Right lobe of liver (tissue), 6 donors: Measurements from ENCODE around the gene EIF2S1. TPM values are rescaled to one million over a fixed set of nuclear protein-coding genes. Genes with fewer than 3 reads are reported as not detected.

Experiments
- ATAC-seq, 4 donors: fragments of 200-7000 bp; cut with Tn5 transposase; one replicate each; pipeline ENCODE4 v1.9.1; 2020; ENCODE audit warnings: mild to moderate bottlenecking in 4 of 4, moderate library complexity in 4 of 4
- DNase-seq, 3 donors: peaks; one replicate each; pipeline ENCODE4 v3.0.0-alpha.2; 2020
- H3K27ac ChIP-seq, 3 donors: fragments of 200-600 bp; one replicate each; pipeline ENCODE4 v1.8.0; 2022
- H3K27me3 ChIP-seq, 2 donors: fragments of 200-600 bp; one replicate each; pipeline ENCODE4 v1.8.0; 2022
- H3K36me3 ChIP-seq, 4 donors: fragments of 200-600 bp; sonication (generic) in 1 of 4; one replicate each; pipeline versions ENCODE4 v1.5.1 to v1.8.0; 2017 to 2022; ENCODE audit warnings: control low read depth in 1 of 4
- H3K4me1 ChIP-seq, 4 donors: fragments of 200-600 bp; sonication (generic) in 1 of 4; one replicate each; pipeline versions ENCODE4 v1.5.1 to v1.8.0; 2017 to 2022; ENCODE audit warnings: control low read depth in 1 of 4
- H3K4me3 ChIP-seq, 3 donors: fragments of 200-600 bp; one replicate each; pipeline ENCODE4 v1.8.0; 2022
- H3K9me3 ChIP-seq, 4 donors: fragments of 200-600 bp; sonication (generic) in 1 of 4; one replicate each; pipeline versions ENCODE4 v1.5.1 to v1.8.0; 2017 to 2022; ENCODE audit warnings: control low read depth in 1 of 4
- POLR2A ChIP-seq: fragments of 450-650 bp; IDR thresholded peaks from one replicate; pipeline ENCODE4 v1.6.1; 2017; ENCODE audit warnings: antibody characterized with exemption, mild to moderate bottlenecking
- WGBS: methylation state at CpG from one replicate; pipeline ENCODE4 v1.1.6; 2018; ENCODE audit warnings: low coverage, low lambda C conversion rate; ENCODE audit not compliant: insufficient coverage; ENCODE audit errors: missing lambda C conversion rate; 5-methylcytosine and 5-hydroxymethylcytosine counted together
- intact Hi-C, 2 donors: fragments of 100-400 bp; cut with DNase I; formaldehyde crosslinking; loops; one replicate each; pipeline versions ENCODE4 v1.11.2 to v1.14.1; 2022
- total RNA-seq, 6 experiments: library from RNA; depleted of rRNA in 2 of 6; stranded (reverse); fragments of >200 nt in 2 of 6; fragmentation: NEBNext Ultra II Directional in 3 of 6; extraction: Animal tissue kit (Norgen Biotek cat#: 25700) in 3 of 6; gene quantifications; one replicate each; pipeline versions ENCODE4 v1.1.0 to v1.2.4, GENCODE V29; 2016 to 2023
- TF ChIP-seq, protein P1 (sequence below), 4 donors: fragments of 200-600 bp in 3 of 4; fragments of 450-650 bp in 1 of 4; IDR thresholded peaks; one replicate each; pipeline versions ENCODE4 v1.5.1 to v1.8.0; 2016 to 2022; ENCODE audit warnings: antibody characterized with exemption in 4 of 4, mild to moderate bottlenecking in 2 of 4
- donor health status: DM: no; HTN: yes; CAD: no.
- donor health status: DM: no; HTN: no; CAD: no.
- donor health status: DM: no; HTN: no; CAD: no.
- donor health status: DM: no; HTN: yes; CAD: no.
- donor health status: DM: no; HTN: yes; CAD: no.

Gene EIF2S1
- total RNA-seq, 6 experiments from 2014 or later = 32.8 to 57.8 (median 50.4) TPM

GRCh38 chr14:67357969-67358354 lies 2.2 kb upstream of the EIF2S1 start:
- Histone ChIP-seq H3K9me3 (no peaks in the 10 kb centered on the region), H3K27me3 (no peaks in the 10 kb centered on the region), H3K4me1 (peaks cover 0 to 32% (median 9%) of the 10 kb centered on the region in 4 donors), H3K27ac (no peak overlapping the region), H3K36me3 (peaks cover 0 to 6% (median 0%) of the 10 kb centered on the region in 4 donors), H3K4me3 (no peak overlapping the region)
- TF ChIP-seq, protein P1, sequence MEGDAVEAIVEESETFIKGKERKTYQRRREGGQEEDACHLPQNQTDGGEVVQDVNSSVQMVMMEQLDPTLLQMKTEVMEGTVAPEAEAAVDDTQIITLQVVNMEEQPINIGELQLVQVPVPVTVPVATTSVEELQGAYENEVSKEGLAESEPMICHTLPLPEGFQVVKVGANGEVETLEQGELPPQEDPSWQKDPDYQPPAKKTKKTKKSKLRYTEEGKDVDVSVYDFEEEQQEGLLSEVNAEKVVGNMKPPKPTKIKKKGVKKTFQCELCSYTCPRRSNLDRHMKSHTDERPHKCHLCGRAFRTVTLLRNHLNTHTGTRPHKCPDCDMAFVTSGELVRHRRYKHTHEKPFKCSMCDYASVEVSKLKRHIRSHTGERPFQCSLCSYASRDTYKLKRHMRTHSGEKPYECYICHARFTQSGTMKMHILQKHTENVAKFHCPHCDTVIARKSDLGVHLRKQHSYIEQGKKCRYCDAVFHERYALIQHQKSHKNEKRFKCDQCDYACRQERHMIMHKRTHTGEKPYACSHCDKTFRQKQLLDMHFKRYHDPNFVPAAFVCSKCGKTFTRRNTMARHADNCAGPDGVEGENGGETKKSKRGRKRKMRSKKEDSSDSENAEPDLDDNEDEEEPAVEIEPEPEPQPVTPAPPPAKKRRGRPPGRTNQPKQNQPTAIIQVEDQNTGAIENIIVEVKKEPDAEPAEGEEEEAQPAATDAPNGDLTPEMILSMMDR (IDR thresholded peaks at IDR 0.05) = no peak
- no peak for TF ChIP-seq POLR2A
- intact Hi-C loops = no loop called here
- ATAC-seq = no peak
- WGBS = 68% methylated on average over 9 of the region's 9 CpGs
- no peak for DNase-seq

- Histone ChIP-seq H3K9me3 (no peaks in the 10 kb centered on the region), H3K4me3 (peak overlapping the region; percentile 92 to 94 (median 94)), H3K36me3 (peaks cover 0 to 9% (median 0%) of the 10 kb centered on the region in 4 donors), H3K27ac (peak overlapping the region; percentile 58 to 96 (median 69)), H3K4me1 (peaks cover 0 to 32% (median 9%) of the 10 kb centered on the region in 4 donors), H3K27me3 (no peaks in the 10 kb centered on the region)
- TF ChIP-seq, protein P1 (IDR thresholded peaks at IDR 0.05) = no peak
- peak; percentile 28 for TF ChIP-seq POLR2A
- whole genome bisulfite sequencing = 1% methylated on average over 34 of the region's 38 CpGs
- ATAC-seq (peak in 1 of 4 donors; percentile 0), DNase-seq (peak in 2 of 3 donors; percentile 40 to 53)
- intact Hi-C loops = no loop called here
Observed at GRCh38 chr14:67358924-67359774, 979 bp upstream of the EIF2S1 start.

DNA sequence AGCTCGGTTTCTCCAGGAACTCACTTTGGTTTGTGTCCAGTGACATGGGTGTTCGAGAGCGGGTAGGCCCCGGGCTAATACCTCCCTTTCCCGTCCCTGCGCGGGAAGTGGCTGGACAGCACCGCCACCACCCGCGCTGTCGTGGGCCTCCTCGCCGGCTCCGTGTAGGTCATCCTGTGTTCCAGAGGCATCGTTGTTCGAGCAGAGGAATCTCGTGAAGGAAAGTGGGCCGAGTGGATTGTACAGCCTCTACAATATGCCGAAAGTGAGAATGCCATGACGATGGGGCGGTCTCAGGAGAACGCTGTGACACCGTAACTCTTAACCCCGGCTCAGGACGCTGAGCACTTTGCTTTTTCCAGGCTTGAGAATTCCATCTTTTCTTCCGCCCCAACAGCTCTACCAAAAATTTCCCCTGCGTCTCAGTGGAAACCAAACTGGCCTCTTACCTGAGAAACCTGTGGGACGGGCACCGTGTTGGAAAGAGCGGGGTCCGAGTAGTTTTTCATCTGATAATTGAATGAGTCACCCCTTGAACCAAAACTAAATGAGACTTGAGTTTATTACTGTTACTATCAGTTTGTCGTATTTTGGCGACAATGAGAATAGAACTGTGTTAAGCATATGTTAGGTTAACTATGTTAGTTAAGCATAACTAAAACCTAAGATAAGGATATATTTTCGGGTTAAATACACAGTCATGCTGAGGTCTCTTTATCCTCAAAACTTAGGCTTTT lies 510 bp downstream of the EIF2S1 start:
- H3K27me3 ChIP-seq = no peaks in the 10 kb centered on the region
- peaks cover 0 to 21% (median 6%) of the 10 kb centered on the region in 4 donors for H3K36me3 ChIP-seq
- H3K4me1 ChIP-seq = peaks cover 0 to 32% (median 9%) of the 10 kb centered on the region in 4 donors
- H3K4me3 ChIP-seq = peak overlapping the region; percentile 92 to 94 (median 94)
- intact Hi-C loops = no loop called here
- H3K27ac ChIP-seq = peak overlapping the region; percentile 96 to 99 (median 96)
- TF ChIP-seq POLR2A = no peak
- TF ChIP-seq, protein P1 (IDR thresholded peaks at IDR 0.05) = no peak
- ATAC-seq = peak; percentile 51 to 64 (median 54)
- no peak for DNase-seq
- no peaks in the 10 kb centered on the region for H3K9me3 ChIP-seq
- WGBS = 1% methylated on average over 19 of the region's 34 CpGs

- H3K4me3 ChIP-seq = no peak overlapping the region
- no peak overlapping the region for H3K27ac ChIP-seq
- 97% methylated on average over 4 of the region's 4 CpGs for WGBS
- no peak for DNase-seq
- H3K4me1 ChIP-seq = peaks cover 0 to 21% (median 8%) of the 10 kb centered on the region in 4 donors
- intact Hi-C loops = no loop called here
- no peak for ATAC-seq
- peaks cover 2 to 59% (median 21%) of the 10 kb centered on the region in 4 donors for H3K36me3 ChIP-seq
- no peaks in the 10 kb centered on the region for H3K27me3 ChIP-seq
- H3K9me3 ChIP-seq = no peaks in the 10 kb centered on the region
- TF ChIP-seq, protein P1 (IDR thresholded peaks at IDR 0.05) = no peak
- TF ChIP-seq POLR2A = no peak
Observed at GRCh38 chr14:67365476-67365875, 5.3 kb downstream of the EIF2S1 start.
